Ovary (tissue), 9 donors: ENCODE data around the gene STK32C. TPM values are rescaled to one million over a fixed set of nuclear protein-coding genes. Genes with fewer than 3 reads are reported as not detected.
A peak's percentile ranks its signal among the peaks of the same experiment; 100 is the strongest.
"Not testable (repeated sequence)": the region's sequence is repeated elsewhere in the genome, so short reads cannot be mapped to it uniquely, and the experiment has no call there.

Source experiments
- DNase-seq, 5 donors: peaks; one replicate each; pipeline ENCODE4 v3.0.0-alpha.2; 2019 to 2020
- H3K27ac ChIP-seq, 2 donors: fragments of 200-600 bp; one replicate each; pipeline versions ENCODE4 v1.5.1 to v1.8.0; 2019 to 2022
- H3K27me3 ChIP-seq: fragments of 200-600 bp; one replicate; pipeline ENCODE4 v1.8.0; 2022
- H3K36me3 ChIP-seq: fragments of 200-600 bp; sonication (generic); one replicate; pipeline ENCODE4 v1.5.1; 2019
- H3K4me1 ChIP-seq: one replicate; pipeline ENCODE4 v1.8.1; 2013; ENCODE audit warnings: mild to moderate bottlenecking, moderate library complexity; ENCODE audit not compliant: insufficient read depth
- H3K4me3 ChIP-seq: fragments of 200-600 bp; sonication (generic); one replicate; pipeline ENCODE4 v1.5.1; 2017
- H3K9me3 ChIP-seq, 2 donors: fragments of 200-600 bp in 1 of 2; sonication (generic) in 1 of 2; one replicate each; pipeline versions ENCODE4 v1.5.1 to v1.8.1; 2013 to 2019; ENCODE audit warnings: mild to moderate bottlenecking in 1 of 2, moderate library complexity in 1 of 2
- EP300 ChIP-seq: sonication (generic); formaldehyde crosslinking; IDR thresholded peaks from one replicate; pipeline ENCODE4 v1.6.1; 2017; ENCODE audit warnings: antibody characterized with exemption
- POLR2A ChIP-seq: fragments of 450-650 bp; IDR thresholded peaks from one replicate; pipeline ENCODE4 v1.6.1; 2017; ENCODE audit warnings: antibody characterized with exemption, mild to moderate bottlenecking, moderate library complexity
- WGBS, 3 donors: extraction: QIAGEN DNeasy Blood & Tissue Kit in 1 of 3; methylation state at CpG; one replicate each; pipeline versions ENCODE4 v1.1.5 to v1.1.7; 2013 to 2017; 5-methylcytosine and 5-hydroxymethylcytosine counted together
- intact Hi-C, 4 donors: fragments of 100-400 bp; cut with DNase I; formaldehyde crosslinking; loops; one replicate each; pipeline versions ENCODE4 v1.11.0 to v1.15.1; 2022 to 2023
- polyA plus RNA-seq, 2 donors: library from polyadenylated mRNA; stranded (reverse); fragments of 200-250 nt in 1 of 2; fragments of 350-450 nt in 1 of 2; fragmentation: Illumina TruSeq in 1 of 2; extraction: RNeasy Lipid Tissue Mini Kit (QIAGEN cat#74804) in 1 of 2; gene quantifications; one replicate each; pipeline ENCODE4 v1.2.3, GENCODE V29; 2013 to 2014
- total RNA-seq, 7 donors: library from RNA; depleted of rRNA in 2 of 7; stranded (reverse); fragments of >200 nt in 2 of 7; fragmentation: NEBNext Ultra II Directional in 3 of 7; extraction: Animal tissue kit (Norgen Biotek cat#: 25700) in 3 of 7; gene quantifications; one replicate each; pipeline versions ENCODE4 v1.1.0 to v1.2.4, GENCODE V29; 2016 to 2023
- TF ChIP-seq, protein P1 (sequence below), 3 donors: fragments of 450-650 bp in 2 of 3; fragments of 200-600 bp in 1 of 3; IDR thresholded peaks; one replicate each; pipeline versions ENCODE4 v1.5.1 to v1.8.0; 2016 to 2022; ENCODE audit warnings: antibody characterized with exemption in 3 of 3, mild to moderate bottlenecking in 1 of 3
- donor health status: DM: no; HTN: no; CAD: no; lungs with moderate emphysema.
- donor health status: DM: no; HTN: no; CAD: no.
- donor health status: Bipolar disorder and iron deficiency.
- donor health status: DM: yes; HTN: yes; CAD: no.
- donor health status: DM: no; HTN: no; CAD: no.
- donor health status: DM: yes; HTN: yes; CAD: no.

Gene STK32C
- total and polyA plus RNA-seq, 9 donors, result 2.6 to 13.8 (median 8.8) TPM

DNA sequence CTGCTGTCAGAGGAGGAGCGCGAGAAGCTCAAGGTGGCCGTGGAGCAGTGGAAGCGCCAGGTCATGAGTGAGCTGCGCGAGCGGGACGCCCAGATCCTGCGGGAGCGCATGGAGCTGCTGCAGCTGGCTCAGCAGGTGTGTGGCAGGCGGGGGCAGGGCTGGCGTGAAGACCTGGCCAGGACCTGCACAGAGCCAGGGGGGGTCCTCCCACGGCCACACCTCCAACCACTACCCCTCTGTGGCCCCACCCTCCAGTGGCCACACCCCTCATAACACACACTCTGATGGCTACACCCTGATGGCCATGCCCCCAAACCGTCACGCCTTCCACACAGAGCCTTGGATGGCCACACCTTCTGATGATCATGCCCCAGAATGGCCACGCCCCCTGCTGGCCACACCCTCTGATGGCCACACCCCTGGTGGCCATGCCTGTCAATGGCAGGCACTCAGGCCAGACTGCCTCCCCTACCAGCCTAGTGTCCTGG is 144.4 kb downstream of the STK32C start:
- TF ChIP-seq EP300, result no peak
- TF ChIP-seq POLR2A, result no peak
- TF ChIP-seq, protein P1, sequence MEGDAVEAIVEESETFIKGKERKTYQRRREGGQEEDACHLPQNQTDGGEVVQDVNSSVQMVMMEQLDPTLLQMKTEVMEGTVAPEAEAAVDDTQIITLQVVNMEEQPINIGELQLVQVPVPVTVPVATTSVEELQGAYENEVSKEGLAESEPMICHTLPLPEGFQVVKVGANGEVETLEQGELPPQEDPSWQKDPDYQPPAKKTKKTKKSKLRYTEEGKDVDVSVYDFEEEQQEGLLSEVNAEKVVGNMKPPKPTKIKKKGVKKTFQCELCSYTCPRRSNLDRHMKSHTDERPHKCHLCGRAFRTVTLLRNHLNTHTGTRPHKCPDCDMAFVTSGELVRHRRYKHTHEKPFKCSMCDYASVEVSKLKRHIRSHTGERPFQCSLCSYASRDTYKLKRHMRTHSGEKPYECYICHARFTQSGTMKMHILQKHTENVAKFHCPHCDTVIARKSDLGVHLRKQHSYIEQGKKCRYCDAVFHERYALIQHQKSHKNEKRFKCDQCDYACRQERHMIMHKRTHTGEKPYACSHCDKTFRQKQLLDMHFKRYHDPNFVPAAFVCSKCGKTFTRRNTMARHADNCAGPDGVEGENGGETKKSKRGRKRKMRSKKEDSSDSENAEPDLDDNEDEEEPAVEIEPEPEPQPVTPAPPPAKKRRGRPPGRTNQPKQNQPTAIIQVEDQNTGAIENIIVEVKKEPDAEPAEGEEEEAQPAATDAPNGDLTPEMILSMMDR (IDR thresholded peaks at IDR 0.05), result no peak
- no peaks in the 10 kb centered on the region for H3K27me3 ChIP-seq
- H3K4me1 ChIP-seq, result no peaks in the 10 kb centered on the region
- intact Hi-C loops, result no loop called here
- H3K4me3 ChIP-seq, result no peak overlapping the region
- peak in 2 of 5 donors; percentile 22 to 36 for DNase-seq
- no peaks in the 10 kb centered on the region for H3K36me3 ChIP-seq
- no peak overlapping the region for H3K27ac ChIP-seq
- H3K9me3 ChIP-seq, result no peaks in the 10 kb centered on the region
- WGBS, 3 donors, result 59 to 67% (median 62%) methylated on average over 16 of the region's 16 CpGs

DNA sequence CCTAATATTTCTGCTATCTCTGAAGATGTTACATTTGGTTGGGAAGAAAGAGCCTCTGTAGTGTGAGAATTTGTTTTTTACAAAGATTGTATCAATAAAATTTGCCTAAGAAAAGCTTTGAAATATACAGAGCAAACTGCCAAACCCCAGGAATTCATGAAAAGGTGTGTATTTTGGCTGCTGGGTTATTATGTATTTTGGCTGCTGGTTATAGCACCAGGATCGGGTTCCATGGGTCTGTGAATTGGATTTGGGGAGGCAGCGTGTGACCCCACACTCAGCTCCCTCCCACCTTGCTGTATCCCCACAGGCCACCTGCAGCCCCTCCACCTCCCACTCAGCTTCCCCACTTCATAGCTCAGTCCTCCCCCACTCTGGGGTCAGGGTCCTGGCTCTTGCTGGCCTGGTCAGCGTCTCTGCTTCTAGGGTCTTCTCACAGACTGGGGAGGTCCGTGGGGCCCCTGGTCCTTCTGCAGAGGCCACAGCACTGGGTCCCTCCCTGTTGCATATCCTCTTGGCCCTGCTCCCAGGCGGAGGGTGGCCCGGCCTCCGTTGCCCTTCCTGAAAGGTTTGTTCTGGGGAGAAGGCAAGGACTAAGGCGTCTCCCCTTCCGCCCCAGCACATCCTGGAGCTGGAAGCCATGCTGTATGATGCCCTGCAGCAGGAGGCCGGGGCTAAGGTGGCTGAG is 145.0 kb downstream of the STK32C start:
- Histone ChIP-seq H3K27ac (no peak overlapping the region), H3K4me3 (no peak overlapping the region), H3K4me1 (no peaks in the 10 kb centered on the region), H3K27me3 (no peaks in the 10 kb centered on the region), H3K36me3 (no peaks in the 10 kb centered on the region), H3K9me3 (no peaks in the 10 kb centered on the region)
- 58 to 61% (median 59%) methylated on average over 10 of the region's 10 CpGs for WGBS, 3 donors
- peak in 1 of 5 donors; percentile 36 for DNase-seq
- intact Hi-C loops, result no loop called here
- TF ChIP-seq POLR2A (no peak), EP300 (no peak)
- TF ChIP-seq, protein P1 (IDR thresholded peaks at IDR 0.05), result no peak

DNA sequence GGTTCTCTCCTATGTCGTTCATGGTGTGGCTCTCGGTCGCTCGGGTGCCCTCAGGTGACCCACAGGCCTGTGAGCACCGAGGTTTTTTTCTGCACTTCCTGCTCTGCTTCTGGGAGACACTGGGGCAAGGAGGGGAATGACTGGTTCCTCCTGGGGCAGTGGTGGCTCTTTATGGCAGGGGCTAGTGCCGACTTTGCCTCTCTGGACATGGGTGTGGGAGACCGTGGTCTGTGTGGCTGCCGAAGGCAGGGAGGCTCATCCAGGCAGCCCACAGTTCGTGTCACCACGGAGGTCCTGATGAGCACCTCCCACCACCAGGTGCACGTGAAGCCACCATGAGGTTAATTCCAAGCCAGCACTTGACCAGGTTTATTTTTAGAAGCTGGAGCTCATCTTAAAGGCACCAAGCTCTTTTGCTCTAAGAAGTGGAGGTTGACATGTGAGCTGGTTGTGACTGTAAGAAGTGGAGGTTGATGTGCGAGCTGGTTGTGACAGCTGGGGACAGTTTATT is 145.7 kb downstream of the STK32C start:
- no peaks in the 10 kb centered on the region for H3K27me3 ChIP-seq
- peak in 1 of 5 donors; percentile 6 for DNase-seq
- intact Hi-C loops, result no loop called here
- H3K27ac ChIP-seq, result no peak overlapping the region
- WGBS, 3 donors, result 64 to 73% (median 69%) methylated on average over 12 of the region's 12 CpGs
- H3K4me3 ChIP-seq, result no peak overlapping the region
- H3K9me3 ChIP-seq, result no peaks in the 10 kb centered on the region
- no peak for TF ChIP-seq POLR2A
- no peak for TF ChIP-seq EP300
- TF ChIP-seq, protein P1 (IDR thresholded peaks at IDR 0.05), result no peak
- no peaks in the 10 kb centered on the region for H3K4me1 ChIP-seq
- H3K36me3 ChIP-seq, result no peaks in the 10 kb centered on the region

DNA sequence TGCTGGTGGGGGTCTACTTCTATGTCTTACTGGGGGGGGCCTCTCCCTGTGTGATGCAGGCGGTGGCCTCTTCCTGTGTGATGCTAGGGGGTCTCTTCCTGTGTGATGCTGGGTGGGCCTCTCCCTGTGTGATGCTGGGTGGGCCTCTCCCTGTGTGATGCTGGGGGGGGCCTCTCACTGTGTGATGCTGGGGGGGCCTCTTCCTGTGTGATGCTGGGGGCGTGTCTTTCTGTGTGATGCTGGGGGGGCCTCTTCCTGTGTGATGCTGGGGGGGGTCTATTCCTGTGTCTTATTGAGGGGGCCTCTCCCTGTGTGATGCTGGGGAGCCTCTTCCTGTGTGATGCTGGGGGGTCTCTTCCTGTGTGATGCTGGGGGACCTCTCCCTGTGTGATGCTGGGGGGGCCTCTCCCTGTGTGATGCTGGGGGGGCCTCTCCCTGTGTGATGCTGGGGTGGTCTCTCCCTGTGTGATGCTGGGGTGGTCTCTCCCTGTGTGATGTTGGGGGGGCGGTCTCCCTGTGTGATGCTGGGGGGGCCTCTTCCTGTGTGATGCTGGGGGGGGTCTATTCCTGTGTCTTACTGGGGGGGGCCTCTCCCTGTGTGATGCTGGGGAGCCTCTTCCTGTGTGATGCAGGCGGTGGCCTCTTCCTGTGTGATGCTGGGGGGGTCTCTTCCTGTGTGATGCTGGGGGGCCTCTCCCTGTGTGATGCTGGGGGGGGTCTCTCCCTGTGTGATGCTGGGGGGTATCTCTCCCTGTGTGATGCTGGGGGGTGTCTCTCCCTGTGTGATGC is 146.7 kb downstream of the STK32C start:
- DNase-seq, H3K4me1 ChIP-seq, H3K9me3 ChIP-seq, H3K4me3 ChIP-seq, H3K27me3 ChIP-seq, intact Hi-C loops, H3K27ac ChIP-seq, H3K36me3 ChIP-seq: not testable (repeated sequence)
- WGBS, 3 donors, result 63 to 84% methylated on average over 1 to 3 of the region's 4 CpGs; no CpG with 5 or more reads in 1 of the 3 donors

DNA sequence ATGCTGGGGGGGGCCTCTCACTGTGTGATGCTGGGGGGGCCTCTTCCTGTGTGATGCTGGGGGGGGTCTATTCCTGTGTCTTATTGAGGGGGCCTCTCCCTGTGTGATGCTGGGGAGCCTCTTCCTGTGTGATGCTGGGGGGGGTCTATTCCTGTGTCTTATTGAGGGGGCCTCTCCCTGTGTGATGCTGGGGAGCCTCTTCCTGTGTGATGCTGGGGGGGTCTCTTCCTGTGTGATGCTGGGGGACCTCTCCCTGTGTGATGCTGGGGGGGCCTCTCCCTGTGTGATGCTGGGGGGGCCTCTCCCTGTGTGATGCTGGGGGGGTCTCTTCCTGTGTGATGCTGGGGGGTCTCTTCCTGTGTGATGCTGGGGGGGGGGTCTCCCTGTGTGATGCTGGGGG is 147.5 kb downstream of the STK32C start:
- intact Hi-C loops, H3K36me3 ChIP-seq: not testable (repeated sequence)

DNA sequence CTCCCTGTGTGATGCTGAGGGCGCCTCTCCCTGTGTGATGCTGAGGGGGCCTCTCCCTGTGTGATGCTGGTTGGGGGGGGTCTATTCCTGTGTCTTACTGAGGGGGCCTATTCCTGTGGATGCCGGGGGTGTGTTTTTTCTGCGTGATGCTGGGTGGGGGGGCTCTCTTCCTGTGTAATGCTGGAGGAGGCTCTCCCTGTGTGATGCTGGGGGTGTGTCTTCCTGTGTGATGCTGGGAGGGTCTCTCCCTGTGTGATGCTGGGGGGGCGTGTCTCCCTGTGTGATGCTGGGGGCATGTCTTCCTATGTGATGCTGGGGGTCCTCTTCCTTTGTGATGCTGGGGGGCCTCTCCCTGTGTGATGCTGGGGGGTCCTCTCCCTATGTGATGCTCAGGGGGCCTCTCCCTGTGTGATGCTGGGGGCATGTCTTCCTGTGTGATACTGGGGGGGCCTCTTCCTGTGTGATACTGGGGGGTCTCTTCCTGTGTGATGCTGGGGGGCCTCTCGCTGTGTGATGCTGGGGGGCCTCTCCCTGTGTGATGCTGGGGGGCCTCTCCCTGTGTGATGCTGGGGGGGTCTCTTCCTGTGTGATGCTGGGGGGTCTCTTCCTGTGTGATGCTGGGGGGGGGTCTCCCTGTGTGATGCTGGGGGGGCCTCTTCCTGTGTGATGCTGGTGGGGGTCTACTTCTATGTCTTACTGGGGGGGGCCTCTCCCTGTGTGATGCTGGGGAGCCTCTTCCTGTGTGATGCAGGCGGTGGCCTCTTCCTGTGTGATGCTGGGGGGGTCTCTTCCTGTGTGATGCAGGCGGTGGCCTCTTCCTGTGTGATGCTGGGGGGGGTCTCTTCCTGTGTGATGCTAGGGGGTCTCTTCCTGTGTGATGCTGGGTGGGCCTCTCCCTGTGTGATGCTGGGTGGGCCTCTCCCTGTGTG is 148.2 kb downstream of the STK32C start:
- 73 to 83% (median 83%) methylated on average over 2 to 6 of the region's 7 CpGs for WGBS, 3 donors
- H3K4me3 ChIP-seq, H3K27me3 ChIP-seq, H3K27ac ChIP-seq, H3K4me1 ChIP-seq, intact Hi-C loops, H3K9me3 ChIP-seq, H3K36me3 ChIP-seq, DNase-seq: not testable (repeated sequence)

More for the DNA sequence above, 147.5 kb downstream of the STK32C start:
- not testable (repeated sequence) for H3K27me3 ChIP-seq, H3K27ac ChIP-seq, H3K4me3 ChIP-seq, H3K9me3 ChIP-seq, H3K4me1 ChIP-seq, DNase-seq
